Adrenal gland (tissue), 12 donors: ENCODE data around the gene FTCDNL1. TPM values are rescaled to one million over a fixed set of nuclear protein-coding genes. Genes with fewer than 3 reads are reported as not detected.

Experiments used
- DNase-seq, 7 donors: peaks; one replicate each; pipeline ENCODE4 v3.0.0-alpha.2; 2019 to 2020
- H3K27ac ChIP-seq, 5 donors: fragments of 200-600 bp; sonication (generic) in 4 of 5; 1 replicate in 3 of 5; 2 replicates in 2 of 5; pipeline versions ENCODE4 v1.5.1 to v1.8.0; 2016 to 2020; ENCODE audit warnings: mild to moderate bottlenecking in 1 of 5
- H3K27me3 ChIP-seq: fragments of 200-600 bp; 2 replicates; pipeline ENCODE4 v1.8.0; 2021
- H3K36me3 ChIP-seq, 2 donors: fragments of 200-600 bp; replicated peaks in 1 of 2; 1 replicate in 1 of 2; 2 replicates in 1 of 2; pipeline versions ENCODE4 v1.5.1 to v1.8.0; 2018 to 2022
- H3K4me1 ChIP-seq, 2 donors: fragments of 200-600 bp; replicated peaks in 1 of 2; 1 replicate in 1 of 2; 2 replicates in 1 of 2; pipeline versions ENCODE4 v1.5.1 to v1.8.0; 2018 to 2021
- H3K4me3 ChIP-seq, 4 donors: fragments of 200-600 bp; sonication (generic) in 3 of 4; one replicate each; pipeline ENCODE4 v1.5.1; 2016 to 2018
- H3K9me3 ChIP-seq, 3 donors: fragments of 200-600 bp; sonication (generic) in 1 of 3; replicated peaks in 1 of 3; 1 replicate in 2 of 3; 2 replicates in 1 of 3; pipeline versions ENCODE4 v1.5.1 to v1.8.0; 2016 to 2021
- POLR2A ChIP-seq, 2 donors: fragments of 450-650 bp; IDR thresholded peaks; one replicate each; pipeline ENCODE4 v1.6.1; 2017; ENCODE audit warnings: antibody characterized with exemption in 2 of 2, mild to moderate bottlenecking in 2 of 2, moderate library complexity in 1 of 2
- WGBS, 4 donors: extraction: QIAGEN DNeasy Blood & Tissue Kit in 2 of 4; methylation state at CpG; one replicate each; pipeline versions ENCODE4 v1.1.5 to v1.1.7; 2013 to 2017; 5-methylcytosine and 5-hydroxymethylcytosine counted together
- intact Hi-C, 2 donors: fragments of 100-400 bp; cut with DNase I; formaldehyde crosslinking; loops; one replicate each; pipeline versions ENCODE4 v1.14.1 to v1.15.0; 2022 to 2023
- polyA plus RNA-seq, 3 donors: library from polyadenylated mRNA; stranded (reverse); fragments of 200-250 nt in 2 of 3; fragments of 350-450 nt in 1 of 3; fragmentation: Illumina TruSeq in 1 of 3; extraction: RNeasy Lipid Tissue Mini Kit (QIAGEN cat#74804) in 1 of 3; gene quantifications; one replicate each; pipeline ENCODE4 v1.2.3, GENCODE V29; 2013 to 2014
- total RNA-seq, 9 donors: library from RNA; depleted of rRNA in 4 of 9; stranded (reverse); fragments of >200 nt in 4 of 9; fragments of 120-200 nt in 1 of 9; fragmentation: NEBNext Ultra II Directional in 1 of 9; extraction: Animal tissue kit (Norgen Biotek cat#: 25700) in 1 of 9; gene quantifications; one replicate each; pipeline versions ENCODE4 v1.1.0 to v1.2.4, GENCODE V29; 2013 to 2023
- TF ChIP-seq, protein P1 (sequence below), 6 experiments: fragments of 450-650 bp in 4 of 6; fragments of 200-600 bp in 2 of 6; sonication (generic) in 1 of 6; IDR thresholded peaks; 1 replicate in 5 of 6; 2 replicates in 1 of 6; pipeline versions ENCODE4 v1.5.1 to v1.8.0; 2016 to 2021; ENCODE audit warnings: antibody characterized with exemption in 6 of 6, mild to moderate bottlenecking in 2 of 6, moderate library complexity in 1 of 6
- donor health status: healthy with polysubstance abuse.
- donor health status: Bipolar disorder and iron deficiency.
- donor health status: DM: yes; HTN: yes; CAD: no.
- donor health status: DM: no; HTN: no; CAD: no.
- donor health status: DM: no; HTN: no; CAD: no.
- donor health status: DM: yes; HTN: yes; CAD: no.

The FTCDNL1 gene
- total and polyA plus RNA-seq, 12 donors, result 2.6 to 19.1 (median 10.1) TPM

DNA sequence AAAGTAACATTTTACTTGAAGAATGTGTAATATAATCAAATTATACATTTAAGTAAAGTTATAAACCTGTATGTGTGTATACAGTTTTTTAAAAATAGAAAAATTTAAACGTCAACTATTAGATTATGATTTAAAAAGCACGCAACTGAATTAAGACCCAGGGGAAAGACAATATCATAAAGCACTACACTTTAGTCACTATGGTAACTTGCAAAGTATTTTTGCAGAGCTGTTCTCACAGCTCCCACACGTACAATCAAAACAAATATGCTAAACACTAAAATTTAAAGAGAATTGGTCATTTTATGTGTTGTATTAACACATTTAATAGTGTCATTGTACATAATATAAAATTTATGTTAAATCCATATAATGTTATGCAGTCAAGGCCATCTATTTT, 59.7 kb downstream of the FTCDNL1 start:
- Histone ChIP-seq H3K9me3 (no peaks in the 10 kb centered on the region), H3K27ac (no peak overlapping the region), H3K4me3 (no peak overlapping the region), H3K4me1 (no peaks in the 10 kb centered on the region), H3K36me3 (no peaks in the 10 kb centered on the region), H3K27me3 (no peaks in the 10 kb centered on the region)
- whole genome bisulfite sequencing, 4 donors, result 67 to 80% (median 72%) methylated on average over 3 of the region's 3 CpGs
- no peak for DNase-seq
- no peak for TF ChIP-seq POLR2A (IDR thresholded peaks at IDR 0.05)
- TF ChIP-seq, protein P1, sequence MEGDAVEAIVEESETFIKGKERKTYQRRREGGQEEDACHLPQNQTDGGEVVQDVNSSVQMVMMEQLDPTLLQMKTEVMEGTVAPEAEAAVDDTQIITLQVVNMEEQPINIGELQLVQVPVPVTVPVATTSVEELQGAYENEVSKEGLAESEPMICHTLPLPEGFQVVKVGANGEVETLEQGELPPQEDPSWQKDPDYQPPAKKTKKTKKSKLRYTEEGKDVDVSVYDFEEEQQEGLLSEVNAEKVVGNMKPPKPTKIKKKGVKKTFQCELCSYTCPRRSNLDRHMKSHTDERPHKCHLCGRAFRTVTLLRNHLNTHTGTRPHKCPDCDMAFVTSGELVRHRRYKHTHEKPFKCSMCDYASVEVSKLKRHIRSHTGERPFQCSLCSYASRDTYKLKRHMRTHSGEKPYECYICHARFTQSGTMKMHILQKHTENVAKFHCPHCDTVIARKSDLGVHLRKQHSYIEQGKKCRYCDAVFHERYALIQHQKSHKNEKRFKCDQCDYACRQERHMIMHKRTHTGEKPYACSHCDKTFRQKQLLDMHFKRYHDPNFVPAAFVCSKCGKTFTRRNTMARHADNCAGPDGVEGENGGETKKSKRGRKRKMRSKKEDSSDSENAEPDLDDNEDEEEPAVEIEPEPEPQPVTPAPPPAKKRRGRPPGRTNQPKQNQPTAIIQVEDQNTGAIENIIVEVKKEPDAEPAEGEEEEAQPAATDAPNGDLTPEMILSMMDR (IDR thresholded peaks at IDR 0.05), result no peak
- intact Hi-C loops, result no loop called here

- TF ChIP-seq, protein P1 (IDR thresholded peaks at IDR 0.05), result no peak
- TF ChIP-seq POLR2A (IDR thresholded peaks at IDR 0.05), result no peak
- Histone ChIP-seq H3K36me3 (no peaks in the 10 kb centered on the region), H3K27ac (no peak overlapping the region), H3K4me1 (no peaks in the 10 kb centered on the region), H3K9me3 (no peaks in the 10 kb centered on the region), H3K27me3 (no peaks in the 10 kb centered on the region), H3K4me3 (no peak overlapping the region)
- 74 to 89% (median 82%) methylated on average over 3 to 4 of the region's 4 CpGs for WGBS, 4 donors
- DNase-seq, result no peak
- intact Hi-C loops, result no loop called here
Observed at GRCh38 chr2:199784512-199784911, 66.5 kb downstream of the FTCDNL1 start.

- DNase-seq, result no peak
- Histone ChIP-seq H3K27me3 (no peaks in the 10 kb centered on the region), H3K9me3 (no peaks in the 10 kb centered on the region), H3K27ac (no peak overlapping the region), H3K4me1 (no peaks in the 10 kb centered on the region), H3K4me3 (no peak overlapping the region), H3K36me3 (no peaks in the 10 kb centered on the region)
- TF ChIP-seq, protein P1 (IDR thresholded peaks at IDR 0.05), result no peak
- no peak for TF ChIP-seq POLR2A (IDR thresholded peaks at IDR 0.05)
- intact Hi-C loops, result no loop called here
- 87 to 100% (median 89%) methylated on average over 3 of the region's 3 CpGs for WGBS, 4 donors
Observed at GRCh38 chr2:199779589-199779988, 71.4 kb downstream of the FTCDNL1 start.

- 82 to 88% (median 86%) methylated on average over 3 of the region's 3 CpGs for WGBS, 4 donors
- intact Hi-C loops, result no loop called here
- no peak overlapping the region for H3K4me3 ChIP-seq
- H3K27ac ChIP-seq, result no peak overlapping the region
- H3K4me1 ChIP-seq, result no peaks in the 10 kb centered on the region
- no peaks in the 10 kb centered on the region for H3K27me3 ChIP-seq
- H3K36me3 ChIP-seq, result no peaks in the 10 kb centered on the region
- TF ChIP-seq POLR2A (IDR thresholded peaks at IDR 0.05), result no peak
- TF ChIP-seq, protein P1 (IDR thresholded peaks at IDR 0.05), result no peak
- DNase-seq, result no peak
- H3K9me3 ChIP-seq, result no peaks in the 10 kb centered on the region
Observed at GRCh38 chr2:199778655-199779054, 72.3 kb downstream of the FTCDNL1 start.
